Measurements from ENCODE around the gene TSSK6. TPM values are rescaled to one million over a fixed set of nuclear protein-coding genes. Genes with fewer than 3 reads are reported as not detected.

Gene TSSK6
- total and polyA plus RNA-seq, 10 donors = 1.7 to 5.6 (median 3.0) TPM

- intact Hi-C loops (cut with DNase I; ENCODE audit: low total_unique reads) = no loop called here
- peaks cover 10 to 58% (median 35%) of the 10 kb centered on the region in 6 donors for H3K4me1 ChIP-seq
- H3K36me3 ChIP-seq = peaks cover 0 to 6% (median 0%) of the 10 kb centered on the region in 6 donors
- WGBS, 5 donors = 9 to 20% (median 11%) methylated on average over 26 to 74 of the region's 74 CpGs
- peaks cover 0 to 7% (median 0%) of the 10 kb centered on the region in 8 donors for H3K9me3 ChIP-seq
- DNase-seq = peak; percentile 92
- TF ChIP-seq POLR2AphosphoS5 (IDR thresholded peaks at IDR 0.05) = peak in 1 of 3 donors; percentile 43
- no peak for TF ChIP-seq POLR2A (IDR thresholded peaks at IDR 0.05)
- H3K27me3 ChIP-seq (replicated peaks in 1 of 7) = peaks cover 0 to 88% (median 54%) of the 10 kb centered on the region in 7 donors
- H3K4me3 ChIP-seq = peak overlapping the region in 5 of 8 donors; percentile 6 to 64 (median 29)
- H3K27ac ChIP-seq = peak overlapping the region in 2 of 8 donors; percentile 41 to 48
These were observed 24.8 kb upstream of the TSSK6 start for GRCh38 chr19:19540064-19540714.

GRCh38 chr19:19539698-19540063 lies 24.3 kb upstream of the TSSK6 start:
- H3K27me3 ChIP-seq (replicated peaks in 1 of 7) = peaks cover 0 to 83% (median 54%) of the 10 kb centered on the region in 7 donors
- H3K4me3 ChIP-seq = peak overlapping the region in 1 of 8 donors; percentile 64
- H3K4me1 ChIP-seq = peaks cover 10 to 58% (median 35%) of the 10 kb centered on the region in 6 donors
- DNase-seq = no peak
- intact Hi-C loops (cut with DNase I; ENCODE audit: low total_unique reads) = no loop called here
- H3K27ac ChIP-seq = no peak overlapping the region
- 21 to 53% (median 35%) methylated on average over 16 to 19 of the region's 19 CpGs for WGBS, 5 donors
- peaks cover 0 to 6% (median 0%) of the 10 kb centered on the region in 6 donors for H3K36me3 ChIP-seq
- H3K9me3 ChIP-seq = peaks cover 0 to 7% (median 0%) of the 10 kb centered on the region in 8 donors
- TF ChIP-seq POLR2AphosphoS5 (IDR thresholded peaks at IDR 0.05) (no peak), CTCF (IDR thresholded peaks at IDR 0.05 in 8 of 11, conservative IDR thresholded peaks at IDR 0.05 in 3 of 11) (no peak), POLR2A (IDR thresholded peaks at IDR 0.05) (no peak)

GRCh38 chr19:19538785-19539166 lies 23.4 kb upstream of the TSSK6 start:
- Histone ChIP-seq H3K4me1 (peaks cover 10 to 58% (median 35%) of the 10 kb centered on the region in 6 donors), H3K9me3 (peaks cover 0 to 7% (median 0%) of the 10 kb centered on the region in 8 donors), H3K36me3 (peaks cover 0 to 6% (median 0%) of the 10 kb centered on the region in 6 donors), H3K4me3 (peak overlapping the region in 1 of 8 donors; percentile 53), H3K27me3 (replicated peaks in 1 of 7) (peaks cover 0 to 74% (median 52%) of the 10 kb centered on the region in 7 donors), H3K27ac (no peak overlapping the region)
- WGBS, 5 donors = 30 to 43% (median 32%) methylated on average over 5 to 7 of the region's 7 CpGs
- intact Hi-C loops (cut with DNase I; ENCODE audit: low total_unique reads) = no loop called here
- no peak for TF ChIP-seq POLR2AphosphoS5 (IDR thresholded peaks at IDR 0.05)
- TF ChIP-seq POLR2A (IDR thresholded peaks at IDR 0.05) = no peak
- DNase-seq = no peak

- peaks cover 0 to 68% (median 48%) of the 10 kb centered on the region in 7 donors for H3K27me3 ChIP-seq (replicated peaks in 1 of 7)
- TF ChIP-seq POLR2A (IDR thresholded peaks at IDR 0.05) (no peak), POLR2AphosphoS5 (IDR thresholded peaks at IDR 0.05) (peak in 1 of 3 donors; percentile 31)
These were observed 22.9 kb upstream of the TSSK6 start, which contains the start of gene CILP2 for GRCh38 chr19:19538061-19538784. CILP2 (plus strand) TSS chr19:19538265; CDS start chr19:19538350, 85 bp downstream.

GRCh38 chr19:19537075-19538048 lies 22.0 kb upstream of the TSSK6 start:
- Histone ChIP-seq H3K27ac (no peak overlapping the region), H3K4me1 (peaks cover 11 to 56% (median 40%) of the 10 kb centered on the region in 6 donors), H3K9me3 (peaks cover 0 to 7% (median 0%) of the 10 kb centered on the region in 8 donors), H3K27me3 (replicated peaks in 1 of 7) (peaks cover 0 to 59% (median 48%) of the 10 kb centered on the region in 7 donors), H3K4me3 (peak overlapping the region in 4 of 8 donors; percentile 13 to 53 (median 32)), H3K36me3 (peaks cover 0 to 6% (median 0%) of the 10 kb centered on the region in 6 donors)
- intact Hi-C loops (cut with DNase I; ENCODE audit: low total_unique reads) = no loop called here
- TF ChIP-seq POLR2A (IDR thresholded peaks at IDR 0.05) = no peak
- TF ChIP-seq POLR2AphosphoS5 (IDR thresholded peaks at IDR 0.05) = peak in 2 of 3 donors; percentile 26 to 27
- TF ChIP-seq CTCF (IDR thresholded peaks at IDR 0.05 in 8 of 11, conservative IDR thresholded peaks at IDR 0.05 in 3 of 11) = no peak
- WGBS, 5 donors = 30 to 69% (median 49%) methylated on average over 38 to 59 of the region's 59 CpGs
- DNase-seq = no peak

More at GRCh38 chr19:19538061-19538784, 22.9 kb upstream of the TSSK6 start, which contains the start of gene CILP2:
- H3K4me1 ChIP-seq = peaks cover 10 to 57% (median 35%) of the 10 kb centered on the region in 6 donors
- H3K27ac ChIP-seq = no peak within 1 kb of the TSS
- H3K9me3 ChIP-seq = peaks cover 0 to 7% (median 0%) of the 10 kb centered on the region in 8 donors
- DNase-seq = no peak
- intact Hi-C loops (cut with DNase I; ENCODE audit: low total_unique reads) = no loop called here
- H3K36me3 ChIP-seq = peaks cover 0 to 6% (median 0%) of the 10 kb centered on the region in 6 donors
- H3K4me3 ChIP-seq = peak within 1 kb of the TSS in 5 of 8 donors; percentile 13 to 53 (median 28)
- WGBS, 5 donors = 5 to 12% (median 8%) methylated on average over 14 to 56 of the region's 56 CpGs

Data from spleen (tissue), 11 donors.